Smooth muscle cell (in vitro differentiated cells): ENCODE results near the gene CHRNA4. TPM values are rescaled to one million over a fixed set of nuclear protein-coding genes. Genes with fewer than 3 reads are reported as not detected.

Experiments
- DNase-seq: peaks from one replicate; lab custom pipeline; 2025; ENCODE audit not compliant: unreplicated experiment; lab: John Stamatoyannopoulos, UW
- H2AFZ ChIP-seq: fragments of 200-600 bp; sonication (generic); 2 replicates; pipeline ENCODE4 v1.6.0; 2016; ENCODE audit warnings: antibody characterized with exemption, low read depth, mild to moderate bottlenecking
- H3F3A ChIP-seq: fragments of 200-600 bp; sonication (generic); 2 replicates; pipeline ENCODE4 v1.6.0; 2017; ENCODE audit warnings: antibody characterized with exemption, low read depth
- H3K27ac ChIP-seq: fragments of 200-600 bp; sonication (generic); 2 replicates; pipeline ENCODE4 v1.5.1; 2016; ENCODE audit warnings: low read depth, mild to moderate bottlenecking
- H3K27me3 ChIP-seq: fragments of 200-600 bp; sonication (generic); 2 replicates; pipeline ENCODE4 v1.6.1; 2016; ENCODE audit warnings: low read depth, mild to moderate bottlenecking
- H3K36me3 ChIP-seq: fragments of 200-600 bp; sonication (generic); 2 replicates; pipeline ENCODE4 v1.5.1; 2016; ENCODE audit warnings: low read depth
- H3K4me1 ChIP-seq: fragments of 200-600 bp; sonication (generic); 2 replicates; pipeline ENCODE4 v1.5.1; 2016; ENCODE audit warnings: low read depth
- H3K4me2 ChIP-seq: fragments of 200-600 bp; sonication (generic); 2 replicates; pipeline ENCODE4 v1.6.0; 2016; ENCODE audit warnings: mild to moderate bottlenecking
- H3K4me3 ChIP-seq: fragments of 200-600 bp; sonication (generic); 2 replicates; pipeline ENCODE4 v1.5.1; 2016; ENCODE audit warnings: mild to moderate bottlenecking
- H3K79me2 ChIP-seq: fragments of 200-600 bp; sonication (generic); 2 replicates; pipeline ENCODE4 v1.6.0; 2016; ENCODE audit warnings: low read depth, mild to moderate bottlenecking
- H3K9ac ChIP-seq: fragments of 200-600 bp; sonication (generic); 2 replicates; pipeline ENCODE4 v1.6.0; 2016; ENCODE audit warnings: low read depth
- H3K9me3 ChIP-seq: fragments of 200-600 bp; sonication (generic); replicated peaks from 2 replicates; pipeline ENCODE4 v1.5.1; 2016; ENCODE audit warnings: low read depth
- H4K20me1 ChIP-seq: fragments of 200-600 bp; sonication (generic); 2 replicates; pipeline ENCODE4 v1.6.0; 2016; ENCODE audit warnings: low read depth
- WGBS: methylation state at CpG from one replicate; pipeline ENCODE4 v1.1.7; 2016; ENCODE audit warnings: low lambda C conversion rate; 5-methylcytosine and 5-hydroxymethylcytosine counted together
- polyA plus RNA-seq: library from polyadenylated mRNA; unstranded; fragments of >200 nt; fragmentation: Nextera tagmentation; extraction: Ambion mirVana; gene quantifications from 2 replicates; pipeline ENCODE4 v1.2.1, GENCODE V29; 2016
- total RNA-seq: library from RNA; depleted of rRNA; stranded (reverse); fragments of >200 nt; gene quantifications from 2 replicates; pipeline ENCODE4 v1.2.3, GENCODE V29; 2014
- TF ChIP-seq, protein P1 (sequence below): fragments of 200-600 bp; sonication (generic); IDR thresholded peaks from 2 replicates; pipeline ENCODE4 v1.5.1; 2017; ENCODE audit warnings: borderline replicate concordance, mild to moderate bottlenecking, antibody characterized with exemption; ENCODE audit not compliant: insufficient read depth, poor library complexity, severe bottlenecking

Gene CHRNA4
- total and polyA plus RNA-seq, 2 experiments from 2014 or later = 0.03 TPM; not detected in 1

DNA sequence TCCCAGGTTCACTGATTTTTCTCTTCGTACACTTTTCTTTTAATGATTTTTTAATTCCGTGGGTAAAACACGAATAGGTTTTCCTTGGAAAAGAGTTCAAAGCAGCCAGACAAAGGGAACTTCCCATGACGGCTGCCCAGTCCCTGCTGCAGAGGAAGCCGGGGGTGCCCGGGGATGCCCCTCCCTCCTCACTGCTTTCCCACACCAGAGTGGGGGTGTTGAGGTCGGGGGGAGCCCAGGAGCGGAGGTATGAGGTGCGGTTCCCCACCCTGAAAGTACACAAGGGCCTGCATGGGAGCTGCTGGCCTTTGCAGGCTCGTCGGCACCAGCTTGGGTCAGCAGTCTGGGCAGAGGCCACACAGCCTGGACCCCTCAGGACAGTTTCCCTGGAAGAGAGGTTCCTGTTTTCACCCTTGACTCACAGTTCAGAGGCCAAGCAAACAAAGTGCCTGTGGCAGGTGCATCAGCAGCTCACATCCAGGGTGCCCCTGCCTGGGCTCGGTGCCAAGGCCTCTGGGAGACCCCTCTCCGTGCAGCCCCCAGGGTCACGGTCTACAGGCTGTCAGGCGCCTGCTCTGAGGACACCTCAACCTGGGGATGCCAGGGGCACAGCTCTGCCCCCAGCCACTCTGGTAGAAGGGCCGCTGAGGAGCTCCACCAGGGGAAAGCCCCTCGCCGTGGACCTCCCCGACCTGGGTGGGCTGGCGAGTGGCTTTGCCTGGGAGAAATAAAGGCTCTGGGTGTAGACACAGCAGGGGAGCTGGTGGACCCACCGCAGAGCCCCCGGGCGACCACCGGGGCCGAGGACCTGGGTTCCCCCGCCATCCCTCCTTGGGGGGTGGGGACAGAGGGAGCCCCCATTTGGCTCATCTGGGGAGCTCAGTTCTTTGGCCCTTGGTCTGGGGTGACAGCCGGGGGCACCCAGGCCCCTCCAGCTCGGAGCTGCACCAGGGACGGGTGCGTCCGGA lies 15.4 kb upstream of the CHRNA4 start:
- H3F3A ChIP-seq = no peaks in the 10 kb centered on the region
- H3K4me1 ChIP-seq = peaks cover 15% of the 10 kb centered on the region
- H4K20me1 ChIP-seq = no peaks in the 10 kb centered on the region
- H2AFZ ChIP-seq = no peak overlapping the region
- TF ChIP-seq, protein P1, sequence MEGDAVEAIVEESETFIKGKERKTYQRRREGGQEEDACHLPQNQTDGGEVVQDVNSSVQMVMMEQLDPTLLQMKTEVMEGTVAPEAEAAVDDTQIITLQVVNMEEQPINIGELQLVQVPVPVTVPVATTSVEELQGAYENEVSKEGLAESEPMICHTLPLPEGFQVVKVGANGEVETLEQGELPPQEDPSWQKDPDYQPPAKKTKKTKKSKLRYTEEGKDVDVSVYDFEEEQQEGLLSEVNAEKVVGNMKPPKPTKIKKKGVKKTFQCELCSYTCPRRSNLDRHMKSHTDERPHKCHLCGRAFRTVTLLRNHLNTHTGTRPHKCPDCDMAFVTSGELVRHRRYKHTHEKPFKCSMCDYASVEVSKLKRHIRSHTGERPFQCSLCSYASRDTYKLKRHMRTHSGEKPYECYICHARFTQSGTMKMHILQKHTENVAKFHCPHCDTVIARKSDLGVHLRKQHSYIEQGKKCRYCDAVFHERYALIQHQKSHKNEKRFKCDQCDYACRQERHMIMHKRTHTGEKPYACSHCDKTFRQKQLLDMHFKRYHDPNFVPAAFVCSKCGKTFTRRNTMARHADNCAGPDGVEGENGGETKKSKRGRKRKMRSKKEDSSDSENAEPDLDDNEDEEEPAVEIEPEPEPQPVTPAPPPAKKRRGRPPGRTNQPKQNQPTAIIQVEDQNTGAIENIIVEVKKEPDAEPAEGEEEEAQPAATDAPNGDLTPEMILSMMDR = no peak
- H3K4me2 ChIP-seq = no peak overlapping the region
- no peak overlapping the region for H3K4me3 ChIP-seq
- no peaks in the 10 kb centered on the region for H3K27me3 ChIP-seq
- 83% methylated on average over 27 of the region's 31 CpGs for WGBS
- no peak overlapping the region for H3K27ac ChIP-seq
- no peak for DNase-seq
- H3K36me3 ChIP-seq = no peaks in the 10 kb centered on the region
- no peaks in the 10 kb centered on the region for H3K9me3 ChIP-seq
- H3K79me2 ChIP-seq = no peaks in the 10 kb centered on the region
- no peak overlapping the region for H3K9ac ChIP-seq

DNA sequence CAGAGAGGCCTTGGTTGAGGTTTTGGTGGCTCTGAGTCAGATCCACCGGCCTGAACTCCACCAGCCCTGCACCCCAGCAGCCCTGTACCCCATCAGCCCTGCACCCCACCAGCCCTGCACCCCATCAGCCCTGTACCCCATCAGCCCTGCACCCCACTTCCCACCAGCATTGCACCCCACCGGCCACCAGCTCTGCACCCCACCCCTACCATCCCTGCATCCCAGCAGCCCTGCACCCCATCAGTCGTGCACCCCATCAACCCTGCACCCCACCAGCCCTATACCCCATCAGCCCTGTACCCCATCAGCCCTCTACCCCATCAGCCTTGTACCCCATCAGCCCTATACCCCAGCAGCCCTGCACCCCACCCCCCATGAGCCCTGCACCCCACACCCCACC lies 14.3 kb upstream of the CHRNA4 start:
- WGBS = 78% methylated on average over 1 of the region's 3 CpGs
- Histone ChIP-seq H3K4me2 (no peak overlapping the region), H4K20me1 (no peaks in the 10 kb centered on the region), H3K36me3 (no peaks in the 10 kb centered on the region), H3K79me2 (no peaks in the 10 kb centered on the region), H3K9ac (no peak overlapping the region), H3K27me3 (no peaks in the 10 kb centered on the region), H3K4me1 (peaks cover 15% of the 10 kb centered on the region), H3K4me3 (no peak overlapping the region), H2AFZ (no peak overlapping the region), H3F3A (no peaks in the 10 kb centered on the region), H3K27ac (no peak overlapping the region), H3K9me3 (no peaks in the 10 kb centered on the region)
- no peak for DNase-seq
- TF ChIP-seq, protein P1 = no peak

DNA sequence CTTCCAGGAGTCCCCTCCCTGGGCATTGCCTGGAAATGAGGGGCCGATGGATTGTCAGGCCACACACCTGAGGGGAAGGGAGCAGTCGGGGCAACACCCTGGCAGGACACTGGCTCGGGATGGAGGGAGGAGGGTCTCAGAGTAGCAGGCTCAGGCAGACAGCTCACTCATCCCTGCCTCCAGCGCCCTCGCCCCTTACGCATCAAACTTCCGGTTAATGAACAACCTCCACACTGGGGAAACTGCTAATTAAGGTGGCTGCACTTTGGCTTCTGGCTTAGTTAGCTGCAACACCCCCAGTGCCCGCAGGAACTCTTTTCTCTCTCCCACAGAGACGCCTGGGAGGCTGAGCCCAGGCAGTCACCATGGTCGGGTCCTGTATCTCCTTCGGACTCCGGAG lies 13.4 kb upstream of the CHRNA4 start:
- Histone ChIP-seq H3K9ac (no peak overlapping the region), H4K20me1 (no peaks in the 10 kb centered on the region), H2AFZ (no peak overlapping the region), H3K4me2 (no peak overlapping the region), H3K9me3 (no peaks in the 10 kb centered on the region), H3K36me3 (no peaks in the 10 kb centered on the region), H3K27ac (no peak overlapping the region), H3F3A (no peaks in the 10 kb centered on the region), H3K79me2 (no peaks in the 10 kb centered on the region), H3K4me3 (no peak overlapping the region), H3K4me1 (peaks cover 15% of the 10 kb centered on the region), H3K27me3 (no peaks in the 10 kb centered on the region)
- TF ChIP-seq, protein P1 = no peak
- DNase-seq = no peak
- 83% methylated on average over 12 of the region's 12 CpGs for WGBS
